GM12801 (cell line): Measurements from ENCODE around the gene GRIK4.

Experiments
- CTCF ChIP-seq: IDR thresholded peaks from one replicate; pipeline ENCODE4 v1.5.1; 2011; ENCODE audit warnings: control low read depth; ENCODE audit not compliant: insufficient read length; ENCODE audit errors: extremely low read depth

The GRIK4 gene

GRCh38 chr11:120574876-120575275 lies 63.3 kb downstream of the GRIK4 start:
- no peak for TF ChIP-seq CTCF

- no peak for TF ChIP-seq CTCF
Observed at GRCh38 chr11:120575461-120575860, 63.9 kb downstream of the GRIK4 start.

GRCh38 chr11:120576606-120577005 lies 65.1 kb downstream of the GRIK4 start:
- no peak for TF ChIP-seq CTCF

GRCh38 chr11:120577041-120577440 lies 65.5 kb downstream of the GRIK4 start:
- no peak for TF ChIP-seq CTCF

GRCh38 chr11:120577624-120578363 lies 66.2 kb downstream of the GRIK4 start:
- no peak for TF ChIP-seq CTCF

GRCh38 chr11:120578596-120579154 lies 67.1 kb downstream of the GRIK4 start:
- TF ChIP-seq CTCF = no peak

GRCh38 chr11:120579611-120580031 lies 68.1 kb downstream of the GRIK4 start:
- no peak for TF ChIP-seq CTCF
